NCI-H510A (cell line): Measurements from ENCODE around the gene FAM114A1.

Experiments
- DNase-seq: peaks from one replicate; lab custom pipeline; 2025; lab: John Stamatoyannopoulos, UW

The FAM114A1 gene

DNA sequence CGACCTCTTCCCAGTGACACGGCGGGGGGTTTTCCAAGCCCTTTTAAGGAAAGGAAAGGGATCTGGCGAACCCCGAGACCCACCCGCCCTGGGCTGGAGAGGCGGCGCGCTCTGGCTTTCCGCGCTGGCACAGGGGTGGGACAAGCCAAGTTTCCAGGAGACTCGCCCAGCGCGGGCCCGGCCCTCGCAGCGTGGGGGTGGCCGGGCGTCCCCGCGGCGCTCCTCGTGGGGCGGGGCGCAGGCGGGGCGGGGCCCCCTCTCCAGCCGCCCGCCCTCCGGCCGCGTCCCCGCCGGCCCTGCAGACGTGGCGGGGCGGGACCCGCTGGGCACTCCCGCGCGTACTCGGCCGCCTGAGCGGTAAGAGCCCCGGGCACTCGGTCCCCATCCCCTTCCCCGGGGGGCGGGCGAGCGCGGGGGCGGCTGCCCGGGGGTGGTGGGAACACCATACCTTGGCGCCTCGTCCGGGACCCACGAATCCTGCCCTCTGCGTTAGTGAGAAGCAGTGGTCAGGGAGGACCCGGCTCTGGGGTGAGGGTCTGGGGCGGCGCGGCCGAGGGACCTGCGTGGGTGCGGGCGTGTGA, at the start of gene FAM114A1:
TSS of gene FAM114A1 (plus strand) at position 329 of the 581 bp plus-strand sequence. CDS start 10,273 bp downstream, outside the sequence.
- peak; percentile 35 for DNase-seq

DNA sequence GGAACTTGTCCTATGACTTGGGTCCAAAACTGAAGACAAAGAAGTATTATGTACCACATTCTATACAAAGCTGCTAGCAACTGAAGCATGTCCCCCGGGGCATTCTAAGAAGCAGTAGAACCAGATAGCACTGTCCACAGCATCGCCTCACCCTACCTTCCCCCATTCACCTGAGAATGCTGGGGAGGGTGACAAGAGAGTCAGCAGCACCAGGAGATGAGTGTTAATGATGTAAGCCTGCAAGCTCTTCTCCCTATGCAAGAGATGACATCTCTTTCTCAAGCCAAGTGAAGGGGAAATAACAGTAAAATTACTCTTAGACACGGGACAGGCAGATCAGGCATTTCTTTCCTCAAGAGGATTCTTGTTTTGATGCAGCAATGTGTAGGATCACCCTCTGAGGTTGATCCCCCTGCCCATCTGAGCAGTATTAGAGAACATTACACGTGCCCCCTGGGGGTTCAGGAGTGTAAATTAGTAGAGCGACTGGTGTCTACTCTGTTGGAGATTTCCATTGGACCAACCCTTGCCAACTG, 49.1 kb upstream of the FAM114A1 start:
- no peak for DNase-seq

- no peak for DNase-seq
These were observed 48.0 kb upstream of the FAM114A1 start for GRCh38 chr4:38819569-38819968.

GRCh38 chr4:38820329-38821061, 47.1 kb upstream of the FAM114A1 start:
- no peak for DNase-seq

DNA sequence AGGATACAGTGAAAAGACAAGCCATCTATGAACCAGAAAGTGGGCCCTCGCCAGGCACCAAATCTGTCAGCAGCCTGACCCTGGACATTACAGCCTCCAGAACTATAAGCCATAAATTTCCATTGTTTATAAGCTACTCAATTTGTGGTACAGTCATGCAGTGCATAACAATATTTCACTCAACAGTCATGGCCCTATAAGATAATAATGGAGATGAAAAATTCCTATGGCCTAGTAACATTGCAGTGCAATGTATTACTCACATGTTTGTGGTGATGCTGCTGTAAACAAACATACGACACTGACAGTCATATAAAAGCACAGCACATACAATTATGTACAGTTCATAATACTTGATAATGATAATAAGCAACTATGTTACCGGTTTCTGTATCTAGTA, 45.9 kb upstream of the FAM114A1 start:
- no peak for DNase-seq

DNA sequence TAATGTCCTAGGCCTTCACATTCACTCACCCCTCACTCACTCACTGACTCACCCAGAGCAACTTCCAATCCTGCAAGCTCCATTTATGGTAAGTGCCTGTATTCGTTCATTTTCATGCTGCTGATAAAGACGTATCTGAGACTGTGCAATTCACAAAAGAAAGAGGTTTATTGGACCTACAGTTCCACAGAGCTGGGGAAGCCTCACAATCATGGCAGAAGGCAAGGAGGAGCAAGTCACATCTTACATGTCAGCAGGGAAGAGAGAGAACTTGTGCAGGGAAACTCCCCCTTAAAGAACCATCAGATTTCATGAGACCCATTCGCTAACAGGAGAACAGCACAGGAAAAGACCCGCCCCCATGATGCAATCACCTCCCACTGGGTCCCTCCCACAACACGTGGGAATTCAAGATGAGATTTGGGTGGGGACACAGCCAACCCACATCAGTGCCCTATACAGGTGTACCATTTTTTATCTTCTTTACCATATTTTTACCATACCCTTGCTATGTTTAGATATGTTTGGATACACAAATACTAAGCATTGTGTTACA, 44.8 kb upstream of the FAM114A1 start:
- no peak for DNase-seq

- DNase-seq, result no peak
These were observed 43.8 kb upstream of the FAM114A1 start for GRCh38 chr4:38823766-38824165.

- DNase-seq, result no peak
These were observed 38.4 kb upstream of the FAM114A1 start for GRCh38 chr4:38829237-38829636.

DNA sequence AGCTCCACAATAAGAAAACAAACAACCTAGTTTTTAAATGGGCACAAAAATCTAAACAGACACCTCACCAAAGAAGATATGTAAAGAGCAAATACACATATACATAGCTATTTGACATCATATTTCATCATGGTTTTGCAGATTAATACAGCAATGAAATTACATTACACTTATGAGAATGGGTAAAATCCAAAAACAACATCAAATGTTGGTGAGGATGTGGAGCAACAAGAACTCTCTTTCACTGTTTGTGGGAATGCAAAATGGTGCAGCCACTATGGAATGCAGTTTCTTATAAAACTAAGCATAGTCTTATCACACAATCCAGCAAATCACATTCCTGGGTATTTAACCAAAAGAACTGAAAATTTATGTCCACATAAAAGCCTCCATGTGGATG, 36.0 kb upstream of the FAM114A1 start:
- no peak for DNase-seq

- DNase-seq, result no peak
These were observed 35.4 kb upstream of the FAM114A1 start for GRCh38 chr4:38832206-38832605.

DNA sequence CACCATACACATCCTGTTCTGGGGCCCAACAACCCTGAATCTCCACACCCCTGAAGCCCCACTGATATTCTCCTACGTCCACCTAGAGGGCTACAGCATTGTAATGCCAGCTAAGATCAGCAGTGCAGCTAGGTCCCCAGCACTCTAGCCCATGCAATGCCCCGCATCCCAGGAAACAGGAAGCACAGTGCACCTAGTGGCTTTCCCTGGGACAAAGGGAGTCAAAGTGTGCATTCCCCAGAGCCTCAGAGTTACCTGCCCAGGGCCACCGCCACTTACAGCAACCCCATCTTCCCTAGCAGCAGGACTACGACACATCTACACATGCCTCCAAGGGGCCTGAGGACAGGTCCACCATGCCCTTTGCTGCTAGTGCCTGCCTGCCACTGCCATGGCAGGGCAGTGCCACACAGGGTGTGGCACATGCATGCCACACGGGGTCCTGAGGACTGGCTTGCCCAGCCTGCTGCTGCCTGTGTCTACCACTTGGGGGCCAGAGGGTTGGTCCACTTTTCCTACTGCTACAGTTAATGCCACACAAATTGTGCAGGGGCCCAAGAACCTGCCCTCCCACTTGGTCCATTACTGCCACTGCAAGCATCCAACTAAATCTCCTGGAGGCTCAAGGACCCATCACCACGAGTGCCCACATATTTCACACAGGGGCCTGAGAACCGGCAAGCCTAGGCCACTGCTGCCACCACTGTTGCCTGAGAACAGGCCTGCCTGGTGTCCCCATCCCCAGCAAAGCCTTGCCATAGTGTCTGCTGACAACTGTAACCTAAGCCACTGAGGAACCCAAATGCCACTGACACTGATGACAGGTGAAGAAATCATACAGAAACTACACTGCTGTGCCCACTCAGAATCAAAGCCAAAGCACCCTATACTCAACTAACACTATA, 34.7 kb upstream of the FAM114A1 start:
- DNase-seq, result no peak

DNA sequence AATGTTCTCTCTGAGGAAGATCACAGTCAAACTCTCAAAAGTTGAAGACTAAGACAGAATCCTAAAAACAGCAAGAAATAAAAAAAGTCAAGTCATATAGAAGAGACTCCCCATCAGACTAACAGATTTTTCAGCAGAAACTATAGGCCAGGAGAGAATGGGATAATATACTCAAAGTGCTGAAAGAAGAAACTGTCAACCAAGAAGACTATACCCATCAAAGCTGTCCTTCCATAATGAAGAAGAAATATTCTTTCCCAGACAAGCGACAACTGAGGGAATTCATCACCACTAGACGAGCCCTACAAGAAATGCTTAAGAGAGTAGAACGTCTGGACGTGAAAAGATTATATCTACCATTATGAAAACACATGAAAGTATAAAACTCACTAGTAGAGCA, 33.0 kb upstream of the FAM114A1 start:
- no peak for DNase-seq

DNA sequence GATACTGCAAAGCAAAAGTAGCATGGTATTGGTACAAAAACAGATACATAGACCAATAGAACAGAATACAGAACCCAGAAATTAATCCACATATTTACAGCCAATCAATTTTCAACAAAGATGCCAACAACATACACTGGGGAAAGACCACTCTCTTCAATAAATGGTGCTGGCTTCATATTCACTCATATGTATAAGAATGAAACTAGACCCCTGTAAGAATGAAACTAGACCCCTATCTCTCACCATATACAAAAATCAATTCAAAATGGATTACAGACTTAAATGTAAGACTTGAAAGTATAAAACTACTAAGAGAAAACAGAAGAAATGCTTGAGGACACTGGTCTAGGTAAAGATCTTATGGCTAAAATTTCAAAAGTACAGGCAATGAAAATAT, 30.3 kb upstream of the FAM114A1 start:
- no peak for DNase-seq

- no peak for DNase-seq
These were observed 29.8 kb upstream of the FAM114A1 start for GRCh38 chr4:38837849-38838248.

- peak; percentile 84 for DNase-seq
These were observed 24.6 kb upstream of the FAM114A1 start for GRCh38 chr4:38842994-38843393.

GRCh38 chr4:38846015-38846414, 21.6 kb upstream of the FAM114A1 start:
- no peak for DNase-seq

DNA sequence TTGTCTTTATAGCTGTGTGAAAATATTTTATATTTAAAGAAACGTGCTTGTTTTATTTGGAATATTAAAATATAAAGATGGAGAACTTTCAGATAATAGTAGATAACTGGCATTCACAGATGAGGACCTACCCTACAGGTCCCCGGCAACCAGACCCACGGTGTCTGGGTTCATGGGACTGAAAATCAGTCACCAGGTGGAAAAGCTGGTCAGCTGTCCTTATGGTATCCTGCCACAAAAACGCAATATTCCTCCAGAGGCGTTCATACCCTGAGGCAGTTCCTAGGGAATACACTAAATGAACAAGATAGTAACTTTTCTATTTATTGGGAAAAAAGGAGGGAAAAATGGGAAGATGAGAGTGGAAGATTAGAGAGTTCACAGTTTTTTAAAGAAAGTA, 12.1 kb upstream of the FAM114A1 start:
- DNase-seq, result no peak

GRCh38 chr4:38856046-38856445, 11.6 kb upstream of the FAM114A1 start:
- DNase-seq, result no peak

GRCh38 chr4:38856524-38857337, 10.9 kb upstream of the FAM114A1 start, which contains the start of gene TLR6:
Gene TLR6 (minus strand): TSS chr4:38856817. CDS start chr4:38829473, 27,344 bp downstream.
- DNase-seq, result no peak

GRCh38 chr4:38857354-38858096, 10.1 kb upstream of the FAM114A1 start:
- DNase-seq, result no peak

DNA sequence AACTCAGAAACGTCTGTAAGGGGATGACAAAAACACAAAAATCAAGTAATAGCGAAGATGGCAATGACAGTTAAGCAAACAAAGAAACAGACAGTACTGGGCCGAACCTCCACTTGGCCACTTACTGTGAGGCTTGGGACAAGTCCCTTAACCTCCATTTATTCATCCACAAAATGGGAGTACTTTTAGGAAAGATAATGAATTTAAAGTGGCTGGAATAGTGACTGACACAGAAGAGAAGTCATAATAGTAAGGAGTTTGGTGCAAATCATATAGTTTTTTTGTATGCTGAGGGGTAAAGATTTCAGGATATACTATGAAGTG, 9.5 kb upstream of the FAM114A1 start:
- DNase-seq, result no peak
